ENCODE results near the gene POU2F3.

DNA sequence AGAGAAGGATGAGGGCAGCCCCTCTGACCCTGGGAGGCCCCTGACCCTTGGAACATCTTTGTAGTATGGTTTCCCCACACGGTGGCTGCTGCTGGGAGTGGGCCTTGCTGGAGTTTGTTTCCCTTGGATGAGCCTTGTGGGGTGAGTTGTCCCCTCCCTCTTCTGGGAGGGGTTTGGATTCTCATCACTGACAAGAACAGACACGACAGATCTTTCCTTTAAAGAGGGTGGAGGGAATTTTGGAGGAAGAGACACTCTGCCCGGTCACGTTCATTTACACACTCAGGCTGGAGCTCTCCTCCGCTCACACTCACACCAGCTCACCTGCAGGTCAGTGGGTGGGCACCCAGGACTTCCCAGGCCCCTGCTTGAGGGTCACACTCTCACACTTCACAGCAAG, 31.7 kb downstream of the POU2F3 start:
- TF ChIP-seq POLR2A (IDR thresholded peaks at IDR 0.05) (no peak), POLR2AphosphoS5 (IDR thresholded peaks at IDR 0.05) (no peak), EP300 (IDR thresholded peaks at IDR 0.05) (no peak)
- TF ChIP-seq, protein P1, sequence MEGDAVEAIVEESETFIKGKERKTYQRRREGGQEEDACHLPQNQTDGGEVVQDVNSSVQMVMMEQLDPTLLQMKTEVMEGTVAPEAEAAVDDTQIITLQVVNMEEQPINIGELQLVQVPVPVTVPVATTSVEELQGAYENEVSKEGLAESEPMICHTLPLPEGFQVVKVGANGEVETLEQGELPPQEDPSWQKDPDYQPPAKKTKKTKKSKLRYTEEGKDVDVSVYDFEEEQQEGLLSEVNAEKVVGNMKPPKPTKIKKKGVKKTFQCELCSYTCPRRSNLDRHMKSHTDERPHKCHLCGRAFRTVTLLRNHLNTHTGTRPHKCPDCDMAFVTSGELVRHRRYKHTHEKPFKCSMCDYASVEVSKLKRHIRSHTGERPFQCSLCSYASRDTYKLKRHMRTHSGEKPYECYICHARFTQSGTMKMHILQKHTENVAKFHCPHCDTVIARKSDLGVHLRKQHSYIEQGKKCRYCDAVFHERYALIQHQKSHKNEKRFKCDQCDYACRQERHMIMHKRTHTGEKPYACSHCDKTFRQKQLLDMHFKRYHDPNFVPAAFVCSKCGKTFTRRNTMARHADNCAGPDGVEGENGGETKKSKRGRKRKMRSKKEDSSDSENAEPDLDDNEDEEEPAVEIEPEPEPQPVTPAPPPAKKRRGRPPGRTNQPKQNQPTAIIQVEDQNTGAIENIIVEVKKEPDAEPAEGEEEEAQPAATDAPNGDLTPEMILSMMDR (IDR thresholded peaks at IDR 0.05): no peak
